Activated CD8-positive, alpha-beta T cell treated with anti-CD3 and anti-CD28 coated beads, Interleukin-2, amount 10 ng/mL, durations not matched to agents 7 days and 5 days (primary cell): ENCODE data around the gene TMEM150A. TPM values are rescaled to one million over a fixed set of nuclear protein-coding genes. Genes with fewer than 3 reads are reported as not detected.
A peak's percentile ranks its signal among the peaks of the same experiment; 100 is the strongest.
"Not testable (repeated sequence)": the region's sequence is repeated elsewhere in the genome, so short reads cannot be mapped to it uniquely, and the experiment has no call there.

Source experiments
- ATAC-seq: fragments of 150-1000 bp; cut with Tn5 transposase; one replicate; pipeline ENCODE4 v1.10.0; 2021; ENCODE audit warnings: moderate library complexity
- CTCF ChIA-PET: fragments of 350-600 bp; sonication (Branson Sonifier 250); formaldehyde crosslinking; loops from one replicate; lab custom pipeline; 2021; ENCODE audit warnings: antibody characterized with exemption; lab: Charles Lee
- POLR2A ChIA-PET: fragments of 350-600 bp; sonication (Branson Sonifier 250); formaldehyde crosslinking; loops from one replicate; lab custom pipeline; 2021; ENCODE audit warnings: antibody characterized with exemption; lab: Charles Lee
- DNase-seq: peaks from one replicate; pipeline ENCODE4 v3.0.0-alpha.2; 2020
- H3K27ac Mint-ChIP-seq: one replicate; pipeline ENCODE4 v1.8.0; 2021; ENCODE audit warnings: mild to moderate bottlenecking, mixed read lengths
- H3K27me3 Mint-ChIP-seq: one replicate; pipeline ENCODE4 v1.8.0; 2021; ENCODE audit warnings: low read depth, mixed read lengths
- H3K36me3 Mint-ChIP-seq: one replicate; pipeline ENCODE4 v1.8.0; 2021; ENCODE audit warnings: low read depth, mixed read lengths
- H3K4me1 Mint-ChIP-seq: one replicate; pipeline ENCODE4 v1.8.0; 2021; ENCODE audit warnings: low read depth, mixed read lengths
- H3K4me3 Mint-ChIP-seq: one replicate; pipeline ENCODE4 v1.8.0; 2021; ENCODE audit warnings: mild to moderate bottlenecking, mixed read lengths
- H3K9me3 Mint-ChIP-seq: one replicate; pipeline ENCODE4 v1.8.0; 2022; ENCODE audit warnings: mixed read lengths; ENCODE audit not compliant: insufficient read depth
- total RNA-seq, 2 experiments: library from RNA; stranded (reverse); gene quantifications; one replicate each; pipeline ENCODE4 v1.2.3, GENCODE V29; 2021

The TMEM150A gene
- total RNA-seq, 2 experiments from 2014 or later: 1.7 to 1.9 TPM

DNA sequence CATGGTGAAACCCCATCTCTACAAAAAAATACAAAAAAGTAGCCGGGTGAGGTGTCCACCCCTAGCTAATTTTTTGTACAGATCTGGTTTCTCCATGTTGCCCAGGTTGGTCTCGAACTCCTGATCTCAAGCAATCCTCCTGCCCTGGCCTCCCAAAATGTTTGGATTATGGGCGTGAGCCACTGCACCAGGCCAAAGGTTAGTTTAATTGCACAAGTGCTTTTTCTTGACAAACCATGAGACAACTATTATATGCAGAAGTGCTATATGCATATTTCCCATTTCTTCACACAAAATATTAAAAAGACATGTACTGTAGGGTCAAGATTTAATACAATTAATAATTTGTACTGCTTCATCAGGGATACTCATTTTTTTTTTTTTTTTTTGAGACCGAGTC lies 36.2 kb downstream of the TMEM150A start:
- no peak for ATAC-seq
- H3K36me3 Mint-ChIP-seq: no peaks in the 10 kb centered on the region
- no peaks in the 10 kb centered on the region for H3K9me3 Mint-ChIP-seq
- H3K27me3 Mint-ChIP-seq: peaks cover 11% of the 10 kb centered on the region
- peaks cover 16% of the 10 kb centered on the region for H3K4me1 Mint-ChIP-seq
- H3K27ac Mint-ChIP-seq: no peak overlapping the region
- ChIA-PET POLR2A (interaction anchor here (0.9 to 1.7 kb wide), 3 partner anchors 159 to 238 kb away, joined by 3 to 6 read pairs (median 3); partner anchors contain the start of genes ELMOD3, RETSAT and TGOLN2), CTCF (interaction anchor here (1.4 to 3.8 kb wide), 2 partner anchors 14 to 19 kb away, joined by 4 to 10 read pairs; no protein-coding TSS in a partner anchor)
- DNase-seq: no peak
- H3K4me3 Mint-ChIP-seq: no peak overlapping the region

DNA sequence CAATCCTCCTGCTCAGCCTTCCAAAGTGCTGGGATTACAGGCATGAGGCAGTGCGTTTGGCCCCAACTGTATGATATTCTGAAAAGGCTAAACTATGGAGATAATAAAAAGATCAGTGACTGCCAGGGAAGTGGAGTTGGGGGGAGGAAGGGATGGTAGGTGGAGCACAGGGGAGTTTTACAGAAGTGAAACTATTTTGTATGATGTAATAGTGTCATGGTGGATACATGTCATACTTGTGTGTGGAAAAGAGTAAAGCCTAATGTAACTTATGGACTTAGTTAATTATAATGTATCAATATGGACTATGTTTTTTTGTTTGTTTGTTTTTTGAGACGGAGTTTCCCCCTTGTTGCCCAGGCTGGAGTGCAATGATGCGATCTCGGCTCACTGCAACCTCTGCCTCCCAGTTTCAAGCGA lies 38.3 kb downstream of the TMEM150A start:
- H3K27me3 Mint-ChIP-seq: no peaks in the 10 kb centered on the region
- no peak for DNase-seq
- peaks cover 33% of the 10 kb centered on the region for H3K4me1 Mint-ChIP-seq
- no peaks in the 10 kb centered on the region for H3K9me3 Mint-ChIP-seq
- peaks cover 2% of the 10 kb centered on the region for H3K36me3 Mint-ChIP-seq
- POLR2A ChIA-PET: interaction anchor here (0.6 to 1.3 kb wide), 2 partner anchors 31 to 111 kb away, joined by 3 to 4 read pairs; partner anchors contain the start of gene RNF181
- peak overlapping the region; percentile 7 for H3K27ac Mint-ChIP-seq
- no peak overlapping the region for H3K4me3 Mint-ChIP-seq
- CTCF ChIA-PET: interaction anchor here (3.8 kb wide), 1 partner anchor 12 kb away, joined by 10 read pairs; no protein-coding TSS in a partner anchor
- no peak for ATAC-seq

DNA sequence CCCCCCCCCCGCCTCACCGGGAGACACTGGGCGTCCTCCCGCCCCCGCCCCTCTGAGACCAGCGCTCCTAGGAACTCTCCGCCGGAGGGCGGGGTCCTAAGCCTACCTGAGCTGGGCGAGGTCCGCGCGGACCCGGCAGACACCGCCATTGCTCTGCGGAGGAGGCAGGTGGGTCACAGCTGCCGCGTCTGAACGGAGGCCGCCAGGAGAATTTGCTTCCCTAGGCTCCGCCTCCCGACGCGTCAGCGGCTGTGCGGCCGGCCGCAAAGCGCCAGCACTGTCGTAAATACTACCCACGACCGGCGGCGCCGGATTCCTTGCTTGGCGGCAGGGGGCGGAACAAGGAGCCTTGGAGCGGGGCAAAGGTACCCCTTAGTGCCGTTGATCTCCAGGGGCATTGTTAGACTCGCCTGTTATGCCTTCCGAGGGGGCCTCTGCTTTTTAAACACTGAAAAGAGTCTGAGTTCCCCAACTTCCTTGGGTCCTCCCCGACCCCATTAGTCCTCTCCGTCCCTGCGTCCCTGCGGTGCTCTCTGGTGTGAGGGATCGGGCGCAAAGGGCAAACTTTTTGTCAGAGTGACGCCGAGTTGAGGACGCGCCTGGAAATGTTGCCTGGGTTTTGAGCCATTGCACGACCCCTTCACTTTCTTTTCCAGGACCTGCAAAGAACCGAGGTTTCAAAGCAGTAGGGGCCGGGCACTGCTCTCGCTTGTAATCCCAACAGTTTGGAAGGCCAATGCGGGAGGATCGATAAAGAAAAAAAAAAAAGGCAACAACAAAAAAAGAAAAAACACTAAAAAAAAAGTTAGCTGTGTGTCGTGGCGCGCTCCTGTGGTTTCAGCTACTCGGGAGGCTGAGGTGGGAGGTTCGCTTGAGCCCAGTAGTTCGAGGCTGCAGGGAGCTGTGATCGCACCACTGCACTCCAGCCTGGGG lies 41.0 kb downstream of the TMEM150A start, which contains the start of gene GGCX:
Gene GGCX, minus strand, starts transcription at position 214 of the 933 bp plus-strand sequence. Its CDS starts 65 bp downstream, at position 149.
- POLR2A ChIA-PET: interaction anchor here (0.6 to 2.1 kb wide), 13 partner anchors 9 to 245 kb away, joined by 3 to 13 read pairs (median 4); partner anchors contain the start of genes C2orf68, ELMOD3, RETSAT and RNF181
- no peaks in the 10 kb centered on the region for H3K27me3 Mint-ChIP-seq
- ATAC-seq: peak; percentile 97
- peaks cover 38% of the 10 kb centered on the region for H3K4me1 Mint-ChIP-seq
- peaks cover 11% of the 10 kb centered on the region for H3K36me3 Mint-ChIP-seq
- no peaks in the 10 kb centered on the region for H3K9me3 Mint-ChIP-seq
- peak within 1 kb of the TSS; percentile 99 for H3K27ac Mint-ChIP-seq
- CTCF ChIA-PET: interaction anchor here (0.6 to 4.9 kb wide), 7 partner anchors 10 to 146 kb away, joined by 3 to 32 read pairs (median 3); partner anchors contain the start of genes MAT2A and SH2D6
- peak; percentile 97 for DNase-seq
- H3K4me3 Mint-ChIP-seq: peak within 1 kb of the TSS; percentile 99

DNA sequence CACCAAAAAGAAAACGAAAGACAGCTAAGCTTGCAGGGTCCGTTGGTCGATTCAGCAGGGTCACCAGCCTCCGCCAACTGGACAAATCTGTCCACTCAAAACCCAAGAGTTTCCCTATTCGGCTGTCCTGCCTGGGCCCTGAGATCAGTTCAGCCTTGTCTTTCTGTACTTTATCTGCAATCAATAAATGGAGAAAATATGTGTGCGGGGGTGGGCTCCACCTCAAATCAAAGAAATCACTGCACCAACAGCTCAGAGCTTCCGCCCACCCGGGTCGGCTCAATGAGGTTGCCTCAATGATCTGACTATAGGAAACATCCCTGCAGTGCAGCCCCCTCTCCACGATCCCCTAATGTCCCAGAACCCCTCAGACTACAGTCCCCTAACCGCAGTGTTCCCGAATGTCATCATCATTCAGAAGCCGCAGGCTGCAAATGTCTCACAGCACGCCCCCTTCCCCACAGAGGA lies 41.7 kb downstream of the TMEM150A start:
- H3K36me3 Mint-ChIP-seq: peaks cover 11% of the 10 kb centered on the region
- ChIA-PET POLR2A (interaction anchor here (0.6 to 2.1 kb wide), 13 partner anchors 9 to 1193 kb away, joined by 3 to 13 read pairs (median 4); partner anchors contain the start of genes C2orf68, ELMOD3, MAT2A and RETSAT), CTCF (interaction anchor here (0.6 to 4.9 kb wide), 7 partner anchors 9 to 261 kb away, joined by 3 to 32 read pairs (median 3); partner anchors contain the start of genes MAT2A and SH2D6)
- peak overlapping the region; percentile 99 for H3K27ac Mint-ChIP-seq
- ATAC-seq (peak; percentile 26), DNase-seq (peak; percentile 37)
- peaks cover 38% of the 10 kb centered on the region for H3K4me1 Mint-ChIP-seq
- H3K4me3 Mint-ChIP-seq: peak overlapping the region; percentile 99
- no peaks in the 10 kb centered on the region for H3K9me3 Mint-ChIP-seq
- no peaks in the 10 kb centered on the region for H3K27me3 Mint-ChIP-seq

DNA sequence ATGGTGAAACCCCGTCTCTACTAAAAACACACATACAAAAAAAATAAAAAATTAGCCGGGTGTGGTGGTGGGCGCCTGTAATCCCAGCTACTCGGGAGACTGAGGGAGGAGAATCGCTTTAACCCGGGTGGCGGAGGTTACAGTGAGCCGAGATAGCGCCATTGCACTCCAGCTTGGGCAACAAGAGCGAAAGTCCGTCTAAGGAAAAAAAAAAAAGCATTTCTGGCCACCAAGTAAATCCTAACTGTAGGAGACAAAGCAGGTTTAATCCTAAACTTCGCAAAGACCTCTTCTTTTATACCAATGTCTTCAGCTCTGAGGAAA lies 42.1 kb downstream of the TMEM150A start:
- H3K9me3 Mint-ChIP-seq, ATAC-seq, DNase-seq, H3K27me3 Mint-ChIP-seq: not testable (repeated sequence)
- H3K4me1 Mint-ChIP-seq: peaks cover 38% of the 10 kb centered on the region
- peaks cover 12% of the 10 kb centered on the region for H3K36me3 Mint-ChIP-seq
- peak overlapping the region; percentile 99 for H3K4me3 Mint-ChIP-seq
- ChIA-PET CTCF (interaction anchor here (0.6 to 4.9 kb wide), 6 partner anchors 9 to 260 kb away, joined by 3 to 32 read pairs (median 3); partner anchors contain the start of gene SH2D6), POLR2A (interaction anchor here (0.7 to 2.1 kb wide), 10 partner anchors 10 to 1193 kb away, joined by 3 to 13 read pairs (median 4); partner anchors contain the start of genes MAT2A, RNF181, SH2D6 and VAMP5)
- peak overlapping the region; percentile 99 for H3K27ac Mint-ChIP-seq

DNA sequence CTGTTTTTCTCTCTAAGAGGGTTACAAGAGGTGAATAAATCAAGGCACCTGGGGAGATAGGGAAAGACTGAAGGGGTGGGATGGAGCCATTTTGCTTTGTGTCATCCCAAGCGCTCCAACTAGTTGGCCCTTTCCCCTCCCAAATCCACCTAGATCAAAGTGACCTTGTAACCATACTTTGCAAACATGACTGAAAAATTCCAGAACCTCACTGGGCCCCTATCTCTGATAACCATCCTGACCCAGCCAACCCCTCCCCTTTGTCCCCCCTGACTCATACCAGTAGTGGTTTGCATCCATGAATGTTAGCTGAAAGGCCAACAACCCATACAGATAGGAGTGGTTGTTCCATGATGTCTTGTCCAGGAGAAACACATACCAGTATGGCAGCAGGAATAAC lies 44.3 kb downstream of the TMEM150A start:
- CTCF ChIA-PET: interaction anchor here (4.9 kb wide), 1 partner anchor 138 kb away, joined by 28 read pairs; the partner anchor contains the start of gene SH2D6
- no peak overlapping the region for H3K27ac Mint-ChIP-seq

DNA sequence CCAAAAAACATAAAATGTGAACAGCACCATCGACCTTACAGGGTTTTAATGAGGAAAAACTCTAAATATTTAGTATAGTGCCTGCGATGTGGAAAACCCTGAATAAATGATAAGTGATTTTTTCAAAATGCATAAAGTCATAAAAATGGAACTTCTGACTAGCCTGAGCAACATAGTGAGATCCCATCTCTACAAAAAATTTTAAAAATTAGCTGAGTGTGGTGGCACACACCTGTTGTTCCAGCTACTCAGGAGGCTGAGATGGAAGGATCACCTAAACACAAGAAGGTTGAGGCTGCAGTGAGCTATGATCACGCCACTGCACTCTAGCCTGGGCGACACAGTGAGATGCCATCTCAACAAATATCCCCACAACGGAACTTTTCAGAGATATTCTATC lies 45.4 kb downstream of the TMEM150A start:
- Mint-ChIP-seq H3K27me3 (no peaks in the 10 kb centered on the region), H3K27ac (no peak overlapping the region), H3K9me3 (no peaks in the 10 kb centered on the region), H3K4me1 (peaks cover 31% of the 10 kb centered on the region), H3K4me3 (no peak overlapping the region), H3K36me3 (peaks cover 27% of the 10 kb centered on the region)
- DNase-seq (no peak), ATAC-seq (no peak)
- ChIA-PET POLR2A (interaction anchor here (0.6 to 3.8 kb wide), 5 partner anchors 11 to 1229 kb away, joined by 3 to 13 read pairs (median 5); partner anchors contain the start of gene MAT2A), CTCF (interaction anchor here (0.8 to 2.7 kb wide), 7 partner anchors 12 to 257 kb away, joined by 3 to 22 read pairs (median 3); no protein-coding TSS in a partner anchor)

More for the DNA sequence above, 44.3 kb downstream of the TMEM150A start:
- Mint-ChIP-seq H3K27me3 (no peaks in the 10 kb centered on the region), H3K4me3 (no peak overlapping the region), H3K36me3 (peaks cover 19% of the 10 kb centered on the region), H3K4me1 (peaks cover 31% of the 10 kb centered on the region), H3K9me3 (no peaks in the 10 kb centered on the region)
- ATAC-seq: no peak
- no peak for DNase-seq
- POLR2A ChIA-PET: interaction anchor here (2.0 kb wide), 1 partner anchor 19 kb away, joined by 7 read pairs; the partner anchor contains the start of gene MAT2A

DNA sequence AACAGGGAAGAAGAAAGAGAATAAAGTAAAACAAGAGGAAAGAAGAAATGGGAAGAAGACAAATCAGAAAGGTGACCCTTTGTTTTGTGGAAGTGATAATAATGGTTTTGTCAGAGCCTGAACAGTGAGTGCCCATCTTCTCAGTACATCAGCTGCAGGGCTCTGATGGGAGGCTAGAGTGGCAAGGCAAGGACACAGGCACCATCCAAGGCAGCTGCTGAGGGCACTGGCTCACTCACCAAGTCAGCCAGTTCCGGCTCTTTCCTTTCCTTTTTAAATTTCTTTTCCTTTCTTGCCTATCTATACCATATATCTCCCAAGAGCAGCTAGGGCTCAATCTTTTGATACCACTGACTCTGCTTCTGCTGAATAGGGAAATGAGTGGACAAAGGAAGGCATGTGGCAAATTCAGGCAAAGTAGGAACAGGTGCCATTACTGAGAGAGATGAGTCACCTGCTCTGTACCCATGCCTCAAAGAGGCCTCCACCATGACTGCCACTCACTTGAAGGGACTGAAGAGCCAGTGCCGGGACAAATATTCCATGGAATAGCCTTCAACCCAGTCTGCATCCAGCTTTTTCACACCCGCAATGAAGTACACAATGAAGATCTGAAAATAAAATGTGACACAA lies 47.4 kb downstream of the TMEM150A start:
- Mint-ChIP-seq H3K4me3 (no peak overlapping the region), H3K27me3 (no peaks in the 10 kb centered on the region), H3K9me3 (no peaks in the 10 kb centered on the region), H3K27ac (no peak overlapping the region), H3K4me1 (peaks cover 19% of the 10 kb centered on the region), H3K36me3 (peaks cover 36% of the 10 kb centered on the region)
- no peak for DNase-seq
- POLR2A ChIA-PET: interaction anchor here (1.1 to 4.7 kb wide), 3 partner anchors 12 to 233 kb away, joined by 3 to 39 read pairs (median 13); partner anchors contain the start of gene SH2D6
- ATAC-seq: no peak
- CTCF ChIA-PET: interaction anchor here (0.9 to 7.6 kb wide), 8 partner anchors 17 to 165 kb away, joined by 3 to 263 read pairs (median 12); partner anchors contain the start of genes MAT2A and SH2D6

DNA sequence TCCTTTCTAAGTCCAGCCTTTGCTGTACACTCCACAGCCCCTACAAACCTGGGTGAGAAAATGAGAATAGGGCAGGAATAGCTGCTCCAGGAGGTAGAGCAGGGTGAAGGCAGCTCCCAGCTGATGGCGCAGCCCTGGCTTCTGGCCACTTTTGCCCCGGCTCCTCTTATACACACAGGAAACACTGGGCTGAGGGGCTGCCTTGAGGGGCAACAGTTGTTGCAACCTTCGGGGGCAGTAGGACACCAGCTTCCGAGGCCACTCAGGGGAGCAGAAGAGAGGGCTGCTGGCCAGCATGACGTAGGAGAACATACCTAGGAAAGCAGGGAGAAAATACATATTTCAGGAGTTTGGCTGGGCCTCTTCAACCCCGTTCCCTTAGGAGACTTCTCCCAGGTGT lies 49.3 kb downstream of the TMEM150A start:
- Mint-ChIP-seq H3K9me3 (no peaks in the 10 kb centered on the region), H3K27ac (no peak overlapping the region), H3K36me3 (peaks cover 34% of the 10 kb centered on the region), H3K27me3 (no peaks in the 10 kb centered on the region), H3K4me3 (no peak overlapping the region), H3K4me1 (peaks cover 6% of the 10 kb centered on the region)
- CTCF ChIA-PET: interaction anchor here (1.0 to 7.6 kb wide), 6 partner anchors 10 to 233 kb away, joined by 3 to 263 read pairs (median 44); partner anchors contain the start of genes MAT2A and SH2D6
- DNase-seq: no peak
- ATAC-seq: no peak
- POLR2A ChIA-PET: interaction anchor here (4.7 to 7.1 kb wide), 2 partner anchors 14 to 133 kb away, joined by 39 to 51 read pairs; partner anchors contain the start of genes MAT2A and SH2D6
